Astrocyte (in vitro differentiated cells and primary cell): ENCODE results near the gene DDX21.

Source experiments
- EZH2 ChIP-seq: IDR thresholded peaks from 2 replicates; pipeline ENCODE4 v1.6.1; 2012; ENCODE audit warnings: mild to moderate bottlenecking, low read length, inconsistent platforms; ENCODE audit not compliant: insufficient read depth
- TF ChIP-seq, protein P1 (sequence below): IDR thresholded peaks from 2 replicates; pipeline ENCODE4 v1.5.1; 2011; ENCODE audit warnings: low read depth, mild to moderate bottlenecking, inconsistent platforms, low read length, moderate library complexity; ENCODE audit not compliant: insufficient read depth

DNA sequence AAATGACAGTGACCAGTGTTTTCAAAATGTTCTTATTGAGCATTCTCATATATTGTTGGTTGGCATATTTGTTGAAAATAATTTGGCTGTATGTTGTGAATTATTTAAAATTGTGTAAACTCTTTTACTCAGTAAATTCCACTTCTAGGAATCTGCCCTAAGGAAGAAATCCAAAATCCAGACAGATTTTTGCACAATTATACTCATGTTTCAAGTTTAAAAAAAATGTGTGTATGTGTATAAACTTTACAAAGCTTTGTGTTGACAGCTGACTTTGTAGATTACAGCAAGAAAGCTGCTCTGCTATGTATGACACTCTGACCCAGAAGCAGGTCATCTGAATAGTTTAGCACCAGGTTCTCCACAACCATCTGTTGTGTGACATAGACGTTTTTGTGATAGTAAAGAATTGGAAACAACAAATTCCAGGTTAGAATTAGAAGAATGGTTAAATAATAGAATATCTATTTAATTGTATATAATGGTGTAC, 54.2 kb downstream of the DDX21 start:
- TF ChIP-seq, protein P1, sequence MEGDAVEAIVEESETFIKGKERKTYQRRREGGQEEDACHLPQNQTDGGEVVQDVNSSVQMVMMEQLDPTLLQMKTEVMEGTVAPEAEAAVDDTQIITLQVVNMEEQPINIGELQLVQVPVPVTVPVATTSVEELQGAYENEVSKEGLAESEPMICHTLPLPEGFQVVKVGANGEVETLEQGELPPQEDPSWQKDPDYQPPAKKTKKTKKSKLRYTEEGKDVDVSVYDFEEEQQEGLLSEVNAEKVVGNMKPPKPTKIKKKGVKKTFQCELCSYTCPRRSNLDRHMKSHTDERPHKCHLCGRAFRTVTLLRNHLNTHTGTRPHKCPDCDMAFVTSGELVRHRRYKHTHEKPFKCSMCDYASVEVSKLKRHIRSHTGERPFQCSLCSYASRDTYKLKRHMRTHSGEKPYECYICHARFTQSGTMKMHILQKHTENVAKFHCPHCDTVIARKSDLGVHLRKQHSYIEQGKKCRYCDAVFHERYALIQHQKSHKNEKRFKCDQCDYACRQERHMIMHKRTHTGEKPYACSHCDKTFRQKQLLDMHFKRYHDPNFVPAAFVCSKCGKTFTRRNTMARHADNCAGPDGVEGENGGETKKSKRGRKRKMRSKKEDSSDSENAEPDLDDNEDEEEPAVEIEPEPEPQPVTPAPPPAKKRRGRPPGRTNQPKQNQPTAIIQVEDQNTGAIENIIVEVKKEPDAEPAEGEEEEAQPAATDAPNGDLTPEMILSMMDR: no peak
- TF ChIP-seq EZH2: no peak
